HepG2 (cell line): ENCODE results near the gene CST3. TPM values are rescaled to one million over a fixed set of nuclear protein-coding genes. Genes with fewer than 3 reads are reported as not detected.
A peak's percentile ranks its signal among the peaks of the same experiment; 100 is the strongest.

Experiments used
- ATAC-seq: fragments of 200-7000 bp; cut with Tn5 transposase; 3 replicates; pipeline ENCODE4 v1.9.1; 2020; ENCODE audit warnings: mild to moderate bottlenecking, moderate library complexity
- BruUV-seq: library from RNA; stranded (reverse); fragments of 400-500 nt; replicated peaks from 2 replicates; lab custom pipeline; 2021; lab: Mats Ljungman, UMichigan
- CTCF ChIA-PET: fragments of 300-600 bp; formaldehyde crosslinking; extraction: SDS; loops from one replicate; lab custom pipeline; 2021; ENCODE audit warnings: low total read pairs, inconsistent platforms, low intra/inter-chr PET ratio; lab: Yijun Ruan, JAX
- POLR2A ChIA-PET: fragments of 350-600 bp; sonication (Branson Sonifier 250); formaldehyde crosslinking; loops from one replicate; lab custom pipeline; 2020; ENCODE audit warnings: antibody characterized with exemption, inconsistent platforms; lab: Yijun Ruan, JAX
- DNase-seq: peaks from one replicate; pipeline ENCODE4 v3.0.0-alpha.2; 2015; ENCODE audit warnings: low spot score
- FAIRE-seq: peaks from 3 replicates; lab custom pipeline; 2011; peaks lifted over from hg19 to GRCh38; lab: Jason Lieb, UNC
- H2AFZ ChIP-seq: one replicate; pipeline ENCODE4 v1.6.1; 2011; ENCODE audit warnings: low read length, inconsistent platforms
- H3K27ac ChIP-seq: fragments of 300-600 bp; 3 replicates; pipeline ENCODE4 v1.8.0; 2011; ENCODE audit warnings: mixed run types, mild to moderate bottlenecking, mixed read lengths, low read length, inconsistent platforms; ENCODE audit not compliant: insufficient read depth; ENCODE audit errors: extremely low read length
- H3K27me3 ChIP-seq, 2 experiments: fragments of 200-600 bp in 1 of 2; 2 replicates in 1 of 2; 3 replicates in 1 of 2; pipeline versions ENCODE4 v1.6.0 to v1.8.0; 2011; ENCODE audit warnings: low read length in 2 of 2, mild to moderate bottlenecking in 2 of 2, moderate library complexity in 2 of 2, inconsistent platforms in 1 of 2; ENCODE audit not compliant: insufficient read depth in 2 of 2, control insufficient read depth in 1 of 2
- H3K36me3 ChIP-seq, 2 experiments: fragments of 200-600 bp in 1 of 2; replicated peaks in 1 of 2; 2 replicates in 1 of 2; 3 replicates in 1 of 2; pipeline versions ENCODE4 v1.5.1 to v1.8.0; 2011; ENCODE audit warnings: low read length in 2 of 2, inconsistent platforms in 1 of 2; ENCODE audit not compliant: insufficient read depth in 2 of 2, control insufficient read depth in 1 of 2
- H3K4me1 ChIP-seq: 2 replicates; pipeline ENCODE4 v1.5.1; 2012; ENCODE audit warnings: low read length, inconsistent platforms; ENCODE audit not compliant: insufficient read depth
- H3K4me2 ChIP-seq: 2 replicates; pipeline ENCODE4 v1.6.0; 2011; ENCODE audit warnings: low read depth, low read length, inconsistent platforms
- H3K4me3 ChIP-seq, 3 experiments: fragments of 200-600 bp in 1 of 3; sonication (generic), shearing (Covaris generic) in 1 of 3; replicated peaks in 1 of 3; 2 replicates each; pipeline ENCODE4 v1.5.1; 2011 to 2016; ENCODE audit warnings: low read length in 3 of 3, inconsistent platforms in 2 of 3, low read depth in 2 of 3, mild to moderate bottlenecking in 2 of 3, control low read depth in 1 of 3, mixed read lengths in 1 of 3; ENCODE audit not compliant: insufficient read depth in 1 of 3
- H3K79me2 ChIP-seq: one replicate; pipeline ENCODE4 v1.6.1; 2011; ENCODE audit warnings: low read length, inconsistent platforms; ENCODE audit not compliant: insufficient read depth
- H3K9ac ChIP-seq: 2 replicates; pipeline ENCODE4 v1.6.0; 2011; ENCODE audit warnings: mild to moderate bottlenecking, low read depth, low read length, inconsistent platforms; ENCODE audit not compliant: insufficient read depth
- H3K9me3 ChIP-seq: 2 replicates; pipeline ENCODE4 v1.5.1; 2012; ENCODE audit warnings: mild to moderate bottlenecking, low read length
- H4K20me1 ChIP-seq: 2 replicates; pipeline ENCODE4 v1.6.0; 2011; ENCODE audit warnings: inconsistent platforms, mild to moderate bottlenecking, low read length, moderate library complexity; ENCODE audit not compliant: insufficient read depth
- ARNT2 ChIP-seq: sonication (generic); formaldehyde crosslinking; IDR thresholded peaks from 2 replicates; pipeline ENCODE4 v1.8.0; 2022; ENCODE audit warnings: mild to moderate bottlenecking, low read depth, missing genetic modification reagents, moderate library complexity
- MAZ ChIP-seq, 2 experiments: sonication (generic) in 1 of 2; formaldehyde crosslinking in 1 of 2; IDR thresholded peaks; 2 replicates each; pipeline versions ENCODE4 v1.5.0 to v1.6.1; 2012 to 2020; ENCODE audit warnings: low read depth in 2 of 2, mild to moderate bottlenecking in 2 of 2, borderline replicate concordance in 1 of 2, improper control_type of control experiment in 1 of 2, low read length in 1 of 2, missing genetic modification reagents in 1 of 2, moderate library complexity in 1 of 2
- MLLT10 ChIP-seq: sonication (generic); formaldehyde crosslinking; IDR thresholded peaks from 2 replicates; pipeline ENCODE4 v1.4.0; 2020; ENCODE audit warnings: missing genetic modification reagents
- MTA1 ChIP-seq: sonication (generic); formaldehyde crosslinking; IDR thresholded peaks from 2 replicates; pipeline ENCODE4 v1.4.0; 2020; ENCODE audit warnings: missing genetic modification reagents, mild to moderate bottlenecking, borderline replicate concordance
- POLR2A ChIP-seq, 2 experiments: IDR thresholded peaks; 2 replicates each; pipeline ENCODE4 v1.6.1; 2011; ENCODE audit warnings: low read depth in 2 of 2, low read length in 2 of 2, mild to moderate bottlenecking in 1 of 2, moderate library complexity in 1 of 2; ENCODE audit not compliant: insufficient read depth in 1 of 2
- RBM39 ChIP-seq: fragments of 200-400 bp; formaldehyde crosslinking; IDR thresholded peaks from one replicate; pipeline ENCODE4 v1.6.1; 2018; ENCODE audit warnings: antibody characterized with exemption, mild to moderate bottlenecking, low read depth, low read length; ENCODE audit not compliant: poor library complexity, severe bottlenecking
- ZBTB4 ChIP-seq: sonication (generic); formaldehyde crosslinking; IDR thresholded peaks from 2 replicates; pipeline ENCODE4 v1.4.0; 2020; ENCODE audit warnings: missing genetic modification reagents, mild to moderate bottlenecking, borderline replicate concordance
- ZNF180 ChIP-seq: sonication (generic); formaldehyde crosslinking; IDR thresholded peaks from 2 replicates; pipeline ENCODE4 v1.4.0; 2020; ENCODE audit warnings: low read depth, missing genetic modification reagents, borderline replicate concordance
- ZNF232 ChIP-seq: sonication (generic); formaldehyde crosslinking; IDR thresholded peaks from 2 replicates; pipeline ENCODE4 v1.4.0; 2020; ENCODE audit warnings: missing genetic modification reagents, borderline replicate concordance
- ZNF343 ChIP-seq: sonication (generic); formaldehyde crosslinking; IDR thresholded peaks from 2 replicates; pipeline ENCODE4 v1.4.0; 2020; ENCODE audit warnings: mild to moderate bottlenecking, missing genetic modification reagents
- ZSCAN12 ChIP-seq: sonication (generic); formaldehyde crosslinking; IDR thresholded peaks from 2 replicates; pipeline ENCODE4 v1.9.0; 2021; ENCODE audit warnings: mild to moderate bottlenecking, missing genetic modification reagents
- WGBS: methylation state at CpG from one replicate; pipeline ENCODE4 v1.1.6; 2017; ENCODE audit warnings: low lambda C conversion rate; 5-methylcytosine and 5-hydroxymethylcytosine counted together
- in situ Hi-C: cut with HindIII; loops from 2 replicates; pipeline ENCODE4 v1.10.0; 2017; ENCODE audit warnings: low pct_unique_long_range_greater_than_20kb; ENCODE audit not compliant: extremely low pct_ligation_motif_present
- intact Hi-C: fragments of 100-400 bp; cut with micrococcal nuclease; formaldehyde crosslinking; loops from one replicate; pipeline ENCODE4 v1.10.0; 2022; ENCODE audit not compliant: unreplicated experiment
- polyA plus RNA-seq, 8 experiments: library from polyadenylated mRNA; depleted of rRNA in 3 of 8; stranded (reverse) in 7 of 8; unstranded in 1 of 8; fragments of >200 nt; fragmentation: Illumina TruSeq in 4 of 8; extraction: Trizol in 4 of 8; gene quantifications; 2 replicates each; pipeline versions ENCODE4 v1.2.1 to v1.2.3, GENCODE V29; 2011 to 2016; ENCODE audit warnings: low read depth in 4 of 8, missing spikeins in 1 of 8, mixed read lengths in 1 of 8; ENCODE audit not compliant: insufficient read depth in 1 of 8
- total RNA-seq, 5 experiments: library from RNA; depleted of rRNA; stranded (reverse); fragments of >200 nt; fragmentation: Illumina TruSeq; extraction: Trizol; gene quantifications; 2 replicates each; pipeline ENCODE4 v1.2.3, GENCODE V29; 2016; ENCODE audit warnings: low read depth in 1 of 5

The CST3 gene
- total and polyA plus RNA-seq, 2 of the 13 experiments (the other 11 are each of a cell fraction or from before 2014, with no cell fraction given) = 690 to 1,005 TPM

- intact Hi-C loops = loop anchor here (1.0 kb wide), 1 partner anchor 23 kb away; no protein-coding TSS in a partner anchor
- FAIRE-seq (no peak), DNase-seq (no peak), ATAC-seq (no peak)
- Histone ChIP-seq H3K36me3 (peaks cover 12 to 20% of the 10 kb centered on the region in 2 experiments), H3K9me3 (no peaks in the 10 kb centered on the region), H3K9ac (no peak overlapping the region), H3K27me3 (no peaks in the 10 kb centered on the region; a peak in 1 of 5 replicates), H3K27ac (no peak overlapping the region), H3K4me3 (peak overlapping the region; percentile 30 to 46 (median 30); a peak in 4 of 6 replicates), H2AFZ (no peak overlapping the region), H3K4me1 (peaks cover 85% of the 10 kb centered on the region), H3K79me2 (peaks cover 29% of the 10 kb centered on the region), H3K4me2 (peak overlapping the region; percentile 87), H4K20me1 (peaks cover 15% of the 10 kb centered on the region; the same call in 1 of the 2 replicates)
- ChIA-PET POLR2A (interaction anchor here (1.0 to 18.0 kb wide), 14 partner anchors 9 to 288 kb away, joined by 3 to 543 read pairs (median 12); partner anchors contain the start of genes NAPB and NXT1), CTCF (no interaction called here)
- no TSS peak for BruUV-seq
- WGBS = 36% methylated on average over 9 of the region's 9 CpGs
- in situ Hi-C loops = loop anchor here (10.0 kb wide), 1 partner anchor 1064 kb away; no protein-coding TSS in a partner anchor
- TF ChIP-seq ZNF343 = no peak
- no peak for TF ChIP-seq MTA1 (CRISPR knock-in tag)
- TF ChIP-seq POLR2A (IDR thresholded peaks at IDR 0.05; ENCODE audit: insufficient read depth in 1 of 2, low read depth in 2 of 2, low read length in 2 of 2) = no peak
- no peak for TF ChIP-seq ARNT2 (CRISPR knock-in tag)
- no peak for TF ChIP-seq ZSCAN12 (CRISPR knock-in tag)
- TF ChIP-seq MAZ (IDR thresholded peaks at IDR 0.05; ENCODE audit: borderline replicate concordance, low read depth, low read length) = no peak
- TF ChIP-seq MAZ (CRISPR knock-in tag; IDR thresholded peaks at IDR 0.05; ENCODE audit: low read depth) = no peak
- no peak for TF ChIP-seq ZNF232
- no peak for TF ChIP-seq RBM39
- TF ChIP-seq ZNF180 (CRISPR knock-in tag) = no peak
- TF ChIP-seq ZBTB4 (CRISPR knock-in tag) = no peak
- no peak for TF ChIP-seq MLLT10 (CRISPR knock-in tag)
- TF ChIP-seq, all 625 proteins: peak for 0
Observed at GRCh38 chr20:23638309-23638708, 554 bp upstream of the CST3 start.
